Mesothelial cell of epicardium (in vitro differentiated cells): Measurements from ENCODE around the gene STAT5A. TPM values are rescaled to one million over a fixed set of nuclear protein-coding genes. Genes with fewer than 3 reads are reported as not detected.

Source experiments
- DNase-seq, 2 experiments: peaks; one replicate each; pipeline ENCODE4 v3.0.0; 2021; ENCODE audit warnings: low spot score in 2 of 2; ENCODE audit not compliant: unreplicated experiment in 2 of 2
- H3K27ac Mint-ChIP-seq: 2 replicates; pipeline ENCODE4 v1.8.0; 2021; ENCODE audit warnings: mixed read lengths
- H3K27me3 Mint-ChIP-seq: 2 replicates; pipeline ENCODE4 v1.8.0; 2021; ENCODE audit warnings: low read depth, mixed read lengths
- H3K36me3 Mint-ChIP-seq: 2 replicates; pipeline ENCODE4 v1.8.0; 2021; ENCODE audit warnings: mixed read lengths
- H3K4me1 Mint-ChIP-seq: 2 replicates; pipeline ENCODE4 v1.8.0; 2021; ENCODE audit warnings: mixed read lengths
- H3K4me3 Mint-ChIP-seq: 2 replicates; pipeline ENCODE4 v1.8.0; 2021; ENCODE audit warnings: mild to moderate bottlenecking, moderate library complexity, mixed read lengths
- H3K9me3 Mint-ChIP-seq: 2 replicates; pipeline ENCODE4 v1.8.0; 2021; ENCODE audit warnings: mixed read lengths
- total RNA-seq: library from RNA; stranded (reverse); gene quantifications from 3 replicates; pipeline ENCODE4 v1.2.1, GENCODE V29; 2021
- TF ChIP-seq, protein P1 (sequence below): fragments of 200-600 bp; sonication (generic); IDR thresholded peaks from one replicate; pipeline ENCODE4 v1.5.0; 2021; ENCODE audit warnings: antibody characterized with exemption; ENCODE audit not compliant: unreplicated experiment

STAT5A gene
- total RNA-seq, 1 donor from 2014 or later = 11.7 TPM

- H3K4me3 Mint-ChIP-seq = no peak overlapping the region
- peaks cover 12% of the 10 kb centered on the region for H3K4me1 Mint-ChIP-seq
- H3K27ac Mint-ChIP-seq = no peak overlapping the region
- no peaks in the 10 kb centered on the region for H3K9me3 Mint-ChIP-seq
- DNase-seq = no peak
- TF ChIP-seq, protein P1, sequence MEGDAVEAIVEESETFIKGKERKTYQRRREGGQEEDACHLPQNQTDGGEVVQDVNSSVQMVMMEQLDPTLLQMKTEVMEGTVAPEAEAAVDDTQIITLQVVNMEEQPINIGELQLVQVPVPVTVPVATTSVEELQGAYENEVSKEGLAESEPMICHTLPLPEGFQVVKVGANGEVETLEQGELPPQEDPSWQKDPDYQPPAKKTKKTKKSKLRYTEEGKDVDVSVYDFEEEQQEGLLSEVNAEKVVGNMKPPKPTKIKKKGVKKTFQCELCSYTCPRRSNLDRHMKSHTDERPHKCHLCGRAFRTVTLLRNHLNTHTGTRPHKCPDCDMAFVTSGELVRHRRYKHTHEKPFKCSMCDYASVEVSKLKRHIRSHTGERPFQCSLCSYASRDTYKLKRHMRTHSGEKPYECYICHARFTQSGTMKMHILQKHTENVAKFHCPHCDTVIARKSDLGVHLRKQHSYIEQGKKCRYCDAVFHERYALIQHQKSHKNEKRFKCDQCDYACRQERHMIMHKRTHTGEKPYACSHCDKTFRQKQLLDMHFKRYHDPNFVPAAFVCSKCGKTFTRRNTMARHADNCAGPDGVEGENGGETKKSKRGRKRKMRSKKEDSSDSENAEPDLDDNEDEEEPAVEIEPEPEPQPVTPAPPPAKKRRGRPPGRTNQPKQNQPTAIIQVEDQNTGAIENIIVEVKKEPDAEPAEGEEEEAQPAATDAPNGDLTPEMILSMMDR = no peak
- H3K27me3 Mint-ChIP-seq = peaks cover 14% of the 10 kb centered on the region
- no peaks in the 10 kb centered on the region for H3K36me3 Mint-ChIP-seq
Measured at GRCh38 chr17:42285346-42286050, 2.8 kb upstream of the STAT5A start.

GRCh38 chr17:42286411-42287221 lies 1.7 kb upstream of the STAT5A start:
- Mint-ChIP-seq H3K27ac (peak overlapping the region; percentile 7), H3K4me1 (peaks cover 12% of the 10 kb centered on the region), H3K4me3 (peak overlapping the region; percentile 67), H3K36me3 (no peaks in the 10 kb centered on the region), H3K27me3 (peaks cover 14% of the 10 kb centered on the region), H3K9me3 (no peaks in the 10 kb centered on the region)
- DNase-seq = no peak
- TF ChIP-seq, protein P1 = no peak

DNA sequence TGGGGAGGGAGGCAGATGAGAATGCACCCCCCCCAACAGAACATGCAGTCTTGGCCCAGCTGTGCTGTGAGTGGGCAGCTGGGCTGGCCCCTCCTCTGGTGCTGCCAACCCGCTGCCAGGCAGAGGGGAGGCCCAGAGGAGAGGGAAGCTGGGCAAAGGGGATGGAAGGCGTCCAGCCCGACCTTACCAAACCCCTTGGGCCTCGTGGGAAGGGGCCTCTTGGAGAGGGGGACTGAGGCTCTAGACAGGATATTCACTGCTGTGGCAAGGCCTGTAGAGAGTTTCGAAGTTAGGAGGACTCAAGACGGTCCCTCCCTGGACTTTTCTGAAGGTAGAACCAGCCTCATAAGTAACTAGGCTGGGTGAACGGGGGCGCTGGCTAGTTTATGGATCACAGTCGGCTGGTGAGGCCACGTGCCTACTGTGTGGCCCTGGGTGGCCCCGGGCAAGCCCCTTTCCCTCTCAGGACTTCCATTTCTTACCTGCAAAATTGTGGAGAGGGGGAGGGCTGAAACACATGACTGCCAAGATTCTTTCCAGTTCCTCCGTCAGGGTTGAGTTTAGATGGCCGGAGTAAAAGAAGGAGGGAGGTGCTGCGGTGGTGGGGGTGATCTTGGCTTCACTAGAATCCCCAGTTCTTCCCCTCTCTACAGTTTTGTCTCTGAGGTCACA lies 857 bp upstream of the STAT5A start:
- Mint-ChIP-seq H3K9me3 (no peaks in the 10 kb centered on the region), H3K27ac (no peak overlapping the region), H3K27me3 (peaks cover 14% of the 10 kb centered on the region), H3K36me3 (no peaks in the 10 kb centered on the region), H3K4me3 (peak overlapping the region; percentile 67), H3K4me1 (peaks cover 12% of the 10 kb centered on the region)
- TF ChIP-seq, protein P1 = no peak
- DNase-seq = no peak

- no peak for DNase-seq
- TF ChIP-seq, protein P1 = no peak
- Mint-ChIP-seq H3K4me3 (peak overlapping the region; percentile 51), H3K27ac (no peak overlapping the region), H3K4me1 (peaks cover 12% of the 10 kb centered on the region), H3K36me3 (no peaks in the 10 kb centered on the region), H3K9me3 (no peaks in the 10 kb centered on the region), H3K27me3 (peaks cover 14% of the 10 kb centered on the region)
Measured at GRCh38 chr17:42288803-42289610, 709 bp downstream of the STAT5A start.

- Mint-ChIP-seq H3K4me1 (peaks cover 12% of the 10 kb centered on the region), H3K27ac (no peak overlapping the region), H3K27me3 (peaks cover 14% of the 10 kb centered on the region), H3K9me3 (no peaks in the 10 kb centered on the region), H3K4me3 (peak overlapping the region; percentile 51), H3K36me3 (no peaks in the 10 kb centered on the region)
- TF ChIP-seq, protein P1 = no peak
- DNase-seq = no peak
Measured at GRCh38 chr17:42289611-42290181, 1.4 kb downstream of the STAT5A start.
